Measurements from ENCODE around the gene SBNO2. TPM values are rescaled to one million over a fixed set of nuclear protein-coding genes. Genes with fewer than 3 reads are reported as not detected.

The SBNO2 gene
- total RNA-seq, 1 donor from 2014 or later = 91.6 TPM

DNA sequence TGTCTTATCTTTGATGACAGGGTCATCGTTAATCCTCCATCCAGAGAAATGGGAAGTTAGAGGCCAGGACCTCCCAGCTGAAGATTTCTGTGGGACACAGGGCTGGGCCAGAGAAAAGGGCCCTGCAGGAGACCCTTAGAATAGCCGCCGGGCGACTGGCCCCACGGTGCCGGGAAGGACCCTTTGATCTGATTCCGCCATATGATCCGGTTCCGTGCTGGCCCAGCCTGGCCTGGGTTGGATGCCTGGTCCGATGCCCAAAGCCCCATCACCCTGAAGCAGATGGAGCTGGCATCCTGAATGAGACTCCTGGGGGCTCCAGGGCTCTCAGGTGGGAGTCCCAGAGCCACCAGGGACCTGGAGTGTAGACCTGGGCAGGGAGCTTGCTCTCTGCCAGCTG is 25.5 kb upstream of the SBNO2 start:
- Histone ChIP-seq H3K36me3 (no peaks in the 10 kb centered on the region), H3K4me3 (no peak overlapping the region), H3K4me1 (peaks cover 11% of the 10 kb centered on the region), H3K27me3 (ENCODE audit: low read depth) (no peaks in the 10 kb centered on the region), H3K27ac (no peak overlapping the region), H3K9me3 (no peaks in the 10 kb centered on the region)
- intact Hi-C loops (cut with DNase I) = no loop called here
- TF ChIP-seq, protein P1, sequence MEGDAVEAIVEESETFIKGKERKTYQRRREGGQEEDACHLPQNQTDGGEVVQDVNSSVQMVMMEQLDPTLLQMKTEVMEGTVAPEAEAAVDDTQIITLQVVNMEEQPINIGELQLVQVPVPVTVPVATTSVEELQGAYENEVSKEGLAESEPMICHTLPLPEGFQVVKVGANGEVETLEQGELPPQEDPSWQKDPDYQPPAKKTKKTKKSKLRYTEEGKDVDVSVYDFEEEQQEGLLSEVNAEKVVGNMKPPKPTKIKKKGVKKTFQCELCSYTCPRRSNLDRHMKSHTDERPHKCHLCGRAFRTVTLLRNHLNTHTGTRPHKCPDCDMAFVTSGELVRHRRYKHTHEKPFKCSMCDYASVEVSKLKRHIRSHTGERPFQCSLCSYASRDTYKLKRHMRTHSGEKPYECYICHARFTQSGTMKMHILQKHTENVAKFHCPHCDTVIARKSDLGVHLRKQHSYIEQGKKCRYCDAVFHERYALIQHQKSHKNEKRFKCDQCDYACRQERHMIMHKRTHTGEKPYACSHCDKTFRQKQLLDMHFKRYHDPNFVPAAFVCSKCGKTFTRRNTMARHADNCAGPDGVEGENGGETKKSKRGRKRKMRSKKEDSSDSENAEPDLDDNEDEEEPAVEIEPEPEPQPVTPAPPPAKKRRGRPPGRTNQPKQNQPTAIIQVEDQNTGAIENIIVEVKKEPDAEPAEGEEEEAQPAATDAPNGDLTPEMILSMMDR (IDR thresholded peaks at IDR 0.05) = no peak
- ATAC-seq (no peak), DNase-seq (no peak)

GRCh38 chr19:1189419-1189818 is 15.4 kb upstream of the SBNO2 start:
- H3K27ac ChIP-seq = no peak overlapping the region
- no peaks in the 10 kb centered on the region for H3K36me3 ChIP-seq
- peaks cover 3% of the 10 kb centered on the region for H3K4me1 ChIP-seq
- ATAC-seq (peak; percentile 77 to 78), DNase-seq (no peak)
- no peak overlapping the region for H3K4me3 ChIP-seq
- TF ChIP-seq, protein P1 (IDR thresholded peaks at IDR 0.05) = no peak
- no peaks in the 10 kb centered on the region for H3K9me3 ChIP-seq
- intact Hi-C loops (cut with DNase I) = no loop called here
- H3K27me3 ChIP-seq (ENCODE audit: low read depth) = no peaks in the 10 kb centered on the region

DNA sequence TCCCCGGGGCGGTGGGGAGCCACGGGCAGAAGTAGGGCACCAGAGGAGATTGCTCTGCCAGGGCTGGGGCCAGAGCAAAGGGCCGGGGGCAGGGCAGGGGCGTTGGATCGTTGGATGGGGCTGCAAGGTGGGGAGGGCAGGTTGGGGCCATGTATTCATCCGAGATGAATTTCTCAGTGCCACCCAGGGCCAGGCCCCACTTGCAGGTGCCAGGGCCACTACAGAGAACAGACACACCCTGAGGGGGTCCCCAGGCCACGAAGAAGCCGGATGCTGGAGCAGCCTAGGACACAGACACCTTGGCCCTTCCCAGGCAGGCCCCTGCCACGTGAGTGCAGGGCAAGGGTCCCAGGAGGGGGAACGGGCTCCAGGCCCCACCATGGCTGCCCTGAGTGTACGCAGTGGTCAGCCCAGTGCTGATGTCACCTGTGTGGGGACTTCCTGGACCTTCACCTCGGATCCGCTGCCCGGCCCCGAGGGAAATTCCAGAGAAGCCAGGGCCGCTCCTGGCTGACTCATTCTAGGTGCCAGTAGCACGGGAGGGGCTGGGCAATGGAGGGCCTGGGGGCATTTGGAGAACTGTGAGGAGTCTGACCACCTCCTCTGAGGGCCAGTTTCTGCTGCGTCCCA is 9.6 kb upstream of the SBNO2 start:
- DNase-seq = peak; percentile 74
- Histone ChIP-seq H3K4me1 (peaks cover 26% of the 10 kb centered on the region), H3K36me3 (no peaks in the 10 kb centered on the region), H3K27ac (peak overlapping the region; percentile 75), H3K9me3 (no peaks in the 10 kb centered on the region), H3K4me3 (no peak overlapping the region), H3K27me3 (ENCODE audit: low read depth) (no peaks in the 10 kb centered on the region)
- TF ChIP-seq, protein P1 (IDR thresholded peaks at IDR 0.05) = no peak
- peak; percentile 70 to 76 for ATAC-seq
- intact Hi-C loops (cut with DNase I) = no loop called here

DNA sequence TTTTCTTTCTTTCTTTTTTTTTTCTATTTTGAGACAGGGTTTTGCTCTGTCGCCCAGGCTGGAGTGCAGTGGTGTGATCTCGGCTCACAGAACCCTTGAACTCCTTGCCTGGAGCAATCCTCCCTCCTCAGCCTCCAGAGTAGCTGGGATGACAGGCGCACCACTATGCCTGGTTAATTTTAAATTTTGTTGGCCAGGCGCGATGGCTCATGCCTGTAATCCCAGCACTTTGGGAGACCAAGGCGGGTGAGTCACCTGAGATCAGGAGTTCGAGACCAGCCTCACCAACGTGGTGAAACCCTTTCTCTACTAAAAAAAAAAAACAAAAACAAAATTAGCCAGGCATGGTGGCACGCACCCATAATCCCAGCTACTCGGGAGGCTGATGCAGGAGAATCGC is 8.7 kb upstream of the SBNO2 start:
- H3K27ac ChIP-seq = no peak overlapping the region
- H3K9me3 ChIP-seq = no peaks in the 10 kb centered on the region
- no peaks in the 10 kb centered on the region for H3K36me3 ChIP-seq
- peaks cover 30% of the 10 kb centered on the region for H3K4me1 ChIP-seq
- ATAC-seq (no peak), DNase-seq (no peak)
- no peaks in the 10 kb centered on the region for H3K27me3 ChIP-seq (ENCODE audit: low read depth)
- TF ChIP-seq, protein P1 (IDR thresholded peaks at IDR 0.05) = no peak
- no peak overlapping the region for H3K4me3 ChIP-seq
- intact Hi-C loops (cut with DNase I) = no loop called here

GRCh38 chr19:1182068-1182467 is 8.0 kb upstream of the SBNO2 start:
- intact Hi-C loops (cut with DNase I) = no loop called here
- TF ChIP-seq, protein P1 (IDR thresholded peaks at IDR 0.05) = no peak
- ATAC-seq (no peak), DNase-seq (no peak)
- peaks cover 36% of the 10 kb centered on the region for H3K4me1 ChIP-seq
- no peaks in the 10 kb centered on the region for H3K27me3 ChIP-seq (ENCODE audit: low read depth)
- H3K36me3 ChIP-seq = no peaks in the 10 kb centered on the region
- peak overlapping the region; percentile 78 for H3K27ac ChIP-seq
- H3K9me3 ChIP-seq = no peaks in the 10 kb centered on the region
- H3K4me3 ChIP-seq = no peak overlapping the region
